GM19035 (cell line): Measurements from ENCODE around the gene PAM16.

Experiments used
- ATAC-seq: cut with Tn5 transposase; IDR thresholded peaks from one replicate; pipeline ENCODE4 v1.9.1; 2021; ENCODE audit not compliant: unreplicated experiment

Gene PAM16

GRCh38 chr16:4383591-4384444 lies 32.7 kb upstream of the PAM16 start:
- ATAC-seq, result no peak

GRCh38 chr16:4382795-4383357 lies 31.8 kb upstream of the PAM16 start:
- ATAC-seq, result no peak

GRCh38 chr16:4381935-4382794 lies 31.0 kb upstream of the PAM16 start:
- ATAC-seq, result no peak

- ATAC-seq, result no peak
These were observed 30.2 kb upstream of the PAM16 start for GRCh38 chr16:4381072-4381934.

GRCh38 chr16:4380119-4381063 lies 29.3 kb upstream of the PAM16 start:
- ATAC-seq, result no peak

GRCh38 chr16:4378999-4379690 lies 28.0 kb upstream of the PAM16 start:
- ATAC-seq, result no peak

- no peak for ATAC-seq
These were observed 27.1 kb upstream of the PAM16 start for GRCh38 chr16:4378161-4378666.

GRCh38 chr16:4377573-4378154 lies 26.5 kb upstream of the PAM16 start:
- no peak for ATAC-seq

- ATAC-seq, result no peak
These were observed 25.9 kb upstream of the PAM16 start for GRCh38 chr16:4376893-4377572.

- no peak for ATAC-seq
These were observed 25.2 kb upstream of the PAM16 start for GRCh38 chr16:4376126-4376892.

GRCh38 chr16:4375717-4376116 lies 24.6 kb upstream of the PAM16 start:
- ATAC-seq, result no peak

GRCh38 chr16:4373909-4374742 lies 23.0 kb upstream of the PAM16 start:
- no peak for ATAC-seq

- no peak for ATAC-seq
These were observed 22.3 kb upstream of the PAM16 start for GRCh38 chr16:4373356-4373908.

- no peak for ATAC-seq
These were observed 21.6 kb upstream of the PAM16 start for GRCh38 chr16:4372578-4373355.

- ATAC-seq, result peak; percentile 21
These were observed 21.0 kb upstream of the PAM16 start for GRCh38 chr16:4372001-4372577.
